Measurements from ENCODE around the gene TCF12.

The TCF12 gene

GRCh38 chr15:57323299-57323805, 404.9 kb downstream of the TCF12 start:
- no peak overlapping the region for H2AFZ ChIP-seq
- no peak overlapping the region for H3K9ac ChIP-seq
- no peaks in the 10 kb centered on the region for H3K36me3 ChIP-seq (ENCODE audit: control insufficient read depth, insufficient read depth, low read length)
- no peak overlapping the region for H3K27ac ChIP-seq
- H3K4me3 ChIP-seq (ENCODE audit: low read depth, low read length), result no peak overlapping the region
- H3K4me2 ChIP-seq (ENCODE audit: low read length), result no peak overlapping the region
- TF ChIP-seq CTCF (IDR thresholded peaks at IDR 0.05), result no peak
- H3K79me2 ChIP-seq, result no peaks in the 10 kb centered on the region
- no peaks in the 10 kb centered on the region for H3K27me3 ChIP-seq (ENCODE audit: control insufficient read depth, insufficient read depth, low read length)
- no peaks in the 10 kb centered on the region for H3K9me3 ChIP-seq (ENCODE audit: control insufficient read depth, low read length)
- H3K4me1 ChIP-seq, result no peaks in the 10 kb centered on the region

- Histone ChIP-seq H3K27ac (no peak overlapping the region), H3K4me1 (no peaks in the 10 kb centered on the region), H3K79me2 (no peaks in the 10 kb centered on the region), H3K9me3 (ENCODE audit: control insufficient read depth, low read length) (no peaks in the 10 kb centered on the region), H3K36me3 (ENCODE audit: control insufficient read depth, insufficient read depth, low read length) (no peaks in the 10 kb centered on the region), H3K9ac (no peak overlapping the region), H2AFZ (no peak overlapping the region), H3K27me3 (ENCODE audit: control insufficient read depth, insufficient read depth, low read length) (no peaks in the 10 kb centered on the region), H3K4me2 (ENCODE audit: low read length) (no peak overlapping the region), H3K4me3 (ENCODE audit: low read depth, low read length) (no peak overlapping the region)
- no peak for TF ChIP-seq CTCF (IDR thresholded peaks at IDR 0.05)
These were observed 405.6 kb downstream of the TCF12 start for GRCh38 chr15:57323806-57324589.

- H3K4me1 ChIP-seq, result no peaks in the 10 kb centered on the region
- H3K79me2 ChIP-seq, result no peaks in the 10 kb centered on the region
- H3K9ac ChIP-seq, result no peak overlapping the region
- no peak overlapping the region for H3K27ac ChIP-seq
- TF ChIP-seq CTCF (IDR thresholded peaks at IDR 0.05), result no peak
- no peak overlapping the region for H2AFZ ChIP-seq
- no peak overlapping the region for H3K4me3 ChIP-seq (ENCODE audit: low read depth, low read length)
- no peak overlapping the region for H3K4me2 ChIP-seq (ENCODE audit: low read length)
- no peaks in the 10 kb centered on the region for H3K27me3 ChIP-seq (ENCODE audit: control insufficient read depth, insufficient read depth, low read length)
- no peaks in the 10 kb centered on the region for H3K9me3 ChIP-seq (ENCODE audit: control insufficient read depth, low read length)
- no peaks in the 10 kb centered on the region for H3K36me3 ChIP-seq (ENCODE audit: control insufficient read depth, insufficient read depth, low read length)
These were observed 406.1 kb downstream of the TCF12 start for GRCh38 chr15:57324590-57324890.

- H3K4me2 ChIP-seq (ENCODE audit: low read length), result no peak overlapping the region
- no peak overlapping the region for H3K4me3 ChIP-seq (ENCODE audit: low read depth, low read length)
- TF ChIP-seq CTCF (IDR thresholded peaks at IDR 0.05), result no peak
- no peaks in the 10 kb centered on the region for H3K79me2 ChIP-seq
- no peak overlapping the region for H2AFZ ChIP-seq
- H3K27me3 ChIP-seq (ENCODE audit: control insufficient read depth, insufficient read depth, low read length), result no peaks in the 10 kb centered on the region
- H3K4me1 ChIP-seq, result no peaks in the 10 kb centered on the region
- H3K27ac ChIP-seq, result no peak overlapping the region
- H3K9ac ChIP-seq, result no peak overlapping the region
- H3K36me3 ChIP-seq (ENCODE audit: control insufficient read depth, insufficient read depth, low read length), result no peaks in the 10 kb centered on the region
- H3K9me3 ChIP-seq (ENCODE audit: control insufficient read depth, low read length), result no peaks in the 10 kb centered on the region
These were observed 406.7 kb downstream of the TCF12 start for GRCh38 chr15:57324944-57325679.
